ENCODE results near the gene PDE4D.

Gene PDE4D

GRCh38 chr5:59168067-59168466 lies 725.5 kb downstream of the PDE4D start:
- Histone ChIP-seq H3K27ac (ENCODE audit: low read length) (no peak overlapping the region), H3K36me3 (ENCODE audit: control insufficient read depth in 1 of 2, insufficient read depth in 2 of 2, low read length in 2 of 2) (no peaks in the 10 kb centered on the region), H3K27me3 (ENCODE audit: low read depth, low read length) (no peaks in the 10 kb centered on the region)

GRCh38 chr5:59164041-59164830 lies 729.3 kb downstream of the PDE4D start:
- Histone ChIP-seq H3K36me3 (ENCODE audit: control insufficient read depth in 1 of 2, insufficient read depth in 2 of 2, low read length in 2 of 2) (no peaks in the 10 kb centered on the region), H3K4me1 (ENCODE audit: control insufficient read depth in 1 of 2, insufficient read depth in 2 of 2, low read length in 2 of 2) (no peaks in the 10 kb centered on the region), H3K4me3 (ENCODE audit: low read depth in 1 of 2, low read length in 2 of 2) (no peak overlapping the region), H3K27me3 (ENCODE audit: low read depth, low read length) (no peaks in the 10 kb centered on the region), H3K9me3 (ENCODE audit: control insufficient read depth in 1 of 2, low read length in 2 of 2) (no peaks in the 10 kb centered on the region), H3K27ac (ENCODE audit: low read length) (no peak overlapping the region)

More at GRCh38 chr5:59168067-59168466, 725.5 kb downstream of the PDE4D start:
- Histone ChIP-seq H3K9me3 (ENCODE audit: control insufficient read depth in 1 of 2, low read length in 2 of 2) (no peaks in the 10 kb centered on the region), H3K4me3 (ENCODE audit: low read depth in 1 of 2, low read length in 2 of 2) (no peak overlapping the region), H3K4me1 (ENCODE audit: control insufficient read depth in 1 of 2, insufficient read depth in 2 of 2, low read length in 2 of 2) (no peaks in the 10 kb centered on the region)

- Histone ChIP-seq H3K4me1 (ENCODE audit: control insufficient read depth in 1 of 2, insufficient read depth in 2 of 2, low read length in 2 of 2) (peaks cover 0 to 9% of the 10 kb centered on the region in 2 donors), H3K36me3 (ENCODE audit: control insufficient read depth in 1 of 2, insufficient read depth in 2 of 2, low read length in 2 of 2) (no peaks in the 10 kb centered on the region), H3K27ac (ENCODE audit: low read length) (no peak overlapping the region), H3K4me3 (ENCODE audit: low read depth in 1 of 2, low read length in 2 of 2) (no peak overlapping the region), H3K27me3 (ENCODE audit: low read depth, low read length) (no peaks in the 10 kb centered on the region), H3K9me3 (ENCODE audit: control insufficient read depth in 1 of 2, low read length in 2 of 2) (no peaks in the 10 kb centered on the region)
Observed at GRCh38 chr5:59161221-59162105, 732.1 kb downstream of the PDE4D start.

GRCh38 chr5:59158637-59159391 lies 734.7 kb downstream of the PDE4D start:
- Histone ChIP-seq H3K27me3 (ENCODE audit: low read depth, low read length) (no peaks in the 10 kb centered on the region), H3K4me3 (ENCODE audit: low read depth in 1 of 2, low read length in 2 of 2) (no peak overlapping the region), H3K36me3 (ENCODE audit: control insufficient read depth in 1 of 2, insufficient read depth in 2 of 2, low read length in 2 of 2) (no peaks in the 10 kb centered on the region), H3K27ac (ENCODE audit: low read length) (no peak overlapping the region), H3K9me3 (ENCODE audit: control insufficient read depth in 1 of 2, low read length in 2 of 2) (no peaks in the 10 kb centered on the region), H3K4me1 (ENCODE audit: control insufficient read depth in 1 of 2, insufficient read depth in 2 of 2, low read length in 2 of 2) (peaks cover 0 to 9% of the 10 kb centered on the region in 2 donors)

- Histone ChIP-seq H3K4me1 (ENCODE audit: control insufficient read depth in 1 of 2, insufficient read depth in 2 of 2, low read length in 2 of 2) (peaks cover 0 to 9% of the 10 kb centered on the region in 2 donors), H3K36me3 (ENCODE audit: control insufficient read depth in 1 of 2, insufficient read depth in 2 of 2, low read length in 2 of 2) (no peaks in the 10 kb centered on the region), H3K9me3 (ENCODE audit: control insufficient read depth in 1 of 2, low read length in 2 of 2) (no peaks in the 10 kb centered on the region), H3K27ac (ENCODE audit: low read length) (no peak overlapping the region), H3K27me3 (ENCODE audit: low read depth, low read length) (no peaks in the 10 kb centered on the region), H3K4me3 (ENCODE audit: low read depth in 1 of 2, low read length in 2 of 2) (no peak overlapping the region)
Observed at GRCh38 chr5:59158165-59158564, 735.4 kb downstream of the PDE4D start.

GRCh38 chr5:59157068-59157467 lies 736.5 kb downstream of the PDE4D start:
- H3K27ac ChIP-seq (ENCODE audit: low read length): no peak overlapping the region
- H3K36me3 ChIP-seq (ENCODE audit: control insufficient read depth in 1 of 2, insufficient read depth in 2 of 2, low read length in 2 of 2): no peaks in the 10 kb centered on the region
- no peak overlapping the region for H3K4me3 ChIP-seq (ENCODE audit: low read depth in 1 of 2, low read length in 2 of 2)
- H3K9me3 ChIP-seq (ENCODE audit: control insufficient read depth in 1 of 2, low read length in 2 of 2): no peaks in the 10 kb centered on the region
- no peaks in the 10 kb centered on the region for H3K27me3 ChIP-seq (ENCODE audit: low read depth, low read length)
- H3K4me1 ChIP-seq (ENCODE audit: control insufficient read depth in 1 of 2, insufficient read depth in 2 of 2, low read length in 2 of 2): peaks cover 0 to 9% of the 10 kb centered on the region in 2 donors

GRCh38 chr5:59152701-59153245 lies 740.8 kb downstream of the PDE4D start:
- Histone ChIP-seq H3K4me1 (ENCODE audit: control insufficient read depth in 1 of 2, insufficient read depth in 2 of 2, low read length in 2 of 2) (peaks cover 0 to 3% of the 10 kb centered on the region in 2 donors), H3K36me3 (ENCODE audit: control insufficient read depth in 1 of 2, insufficient read depth in 2 of 2, low read length in 2 of 2) (no peaks in the 10 kb centered on the region), H3K9me3 (ENCODE audit: control insufficient read depth in 1 of 2, low read length in 2 of 2) (no peaks in the 10 kb centered on the region), H3K4me3 (ENCODE audit: low read depth in 1 of 2, low read length in 2 of 2) (no peak overlapping the region), H3K27ac (ENCODE audit: low read length) (no peak overlapping the region), H3K27me3 (ENCODE audit: low read depth, low read length) (no peaks in the 10 kb centered on the region)

- Histone ChIP-seq H3K27ac (ENCODE audit: low read length) (no peak overlapping the region), H3K9me3 (ENCODE audit: control insufficient read depth in 1 of 2, low read length in 2 of 2) (no peaks in the 10 kb centered on the region), H3K4me1 (ENCODE audit: control insufficient read depth in 1 of 2, insufficient read depth in 2 of 2, low read length in 2 of 2) (no peaks in the 10 kb centered on the region)
Observed at GRCh38 chr5:59151162-59151889, 742.2 kb downstream of the PDE4D start.

GRCh38 chr5:59149827-59150226 lies 743.7 kb downstream of the PDE4D start:
- no peaks in the 10 kb centered on the region for H3K9me3 ChIP-seq (ENCODE audit: control insufficient read depth in 1 of 2, low read length in 2 of 2)
- peaks cover 0 to 4% of the 10 kb centered on the region in 2 donors for H3K4me1 ChIP-seq (ENCODE audit: control insufficient read depth in 1 of 2, insufficient read depth in 2 of 2, low read length in 2 of 2)
- no peak overlapping the region for H3K27ac ChIP-seq (ENCODE audit: low read length)
- H3K4me3 ChIP-seq (ENCODE audit: low read depth in 1 of 2, low read length in 2 of 2): no peak overlapping the region
- H3K27me3 ChIP-seq (ENCODE audit: low read depth, low read length): no peaks in the 10 kb centered on the region
- no peaks in the 10 kb centered on the region for H3K36me3 ChIP-seq (ENCODE audit: control insufficient read depth in 1 of 2, insufficient read depth in 2 of 2, low read length in 2 of 2)

More at GRCh38 chr5:59151162-59151889, 742.2 kb downstream of the PDE4D start:
- Histone ChIP-seq H3K27me3 (ENCODE audit: low read depth, low read length) (no peaks in the 10 kb centered on the region), H3K36me3 (ENCODE audit: control insufficient read depth in 1 of 2, insufficient read depth in 2 of 2, low read length in 2 of 2) (no peaks in the 10 kb centered on the region), H3K4me3 (ENCODE audit: low read depth in 1 of 2, low read length in 2 of 2) (no peak overlapping the region)

GRCh38 chr5:59149271-59149670 lies 744.3 kb downstream of the PDE4D start:
- Histone ChIP-seq H3K27me3 (ENCODE audit: low read depth, low read length) (no peaks in the 10 kb centered on the region), H3K27ac (ENCODE audit: low read length) (no peak overlapping the region), H3K4me3 (ENCODE audit: low read depth in 1 of 2, low read length in 2 of 2) (no peak overlapping the region), H3K9me3 (ENCODE audit: control insufficient read depth in 1 of 2, low read length in 2 of 2) (no peaks in the 10 kb centered on the region), H3K4me1 (ENCODE audit: control insufficient read depth in 1 of 2, insufficient read depth in 2 of 2, low read length in 2 of 2) (peaks cover 0 to 4% of the 10 kb centered on the region in 2 donors), H3K36me3 (ENCODE audit: control insufficient read depth in 1 of 2, insufficient read depth in 2 of 2, low read length in 2 of 2) (no peaks in the 10 kb centered on the region)
